ENCODE measurements around the gene HHATL.

The HHATL gene

GRCh38 chr3:42702066-42702951 lies at the start of gene HHATL:
Gene HHATL (minus strand): TSS chr3:42702798. CDS start chr3:42700826, 1,972 bp downstream.
- DNase-seq, result no peak

- no peak for DNase-seq
Measured at GRCh38 chr3:42751609-42752008, 49.0 kb upstream of the HHATL start.

GRCh38 chr3:42750834-42751233 lies 48.2 kb upstream of the HHATL start:
- no peak for DNase-seq

GRCh38 chr3:42749753-42750231 lies 47.2 kb upstream of the HHATL start:
- DNase-seq, result no peak

GRCh38 chr3:42749025-42749752 lies 46.6 kb upstream of the HHATL start:
- no peak for DNase-seq

GRCh38 chr3:42747581-42747980 lies 45.0 kb upstream of the HHATL start:
- no peak for DNase-seq

- no peak for DNase-seq
Measured at GRCh38 chr3:42746455-42747450, 44.2 kb upstream of the HHATL start.

- no peak for DNase-seq
Measured at GRCh38 chr3:42745776-42746454, 43.3 kb upstream of the HHATL start.

- DNase-seq, result no peak
Measured at GRCh38 chr3:42745291-42745745, 42.7 kb upstream of the HHATL start.

GRCh38 chr3:42743204-42743995 lies 40.8 kb upstream of the HHATL start:
- no peak for DNase-seq

GRCh38 chr3:42742688-42743087 lies 40.1 kb upstream of the HHATL start:
- DNase-seq, result no peak

- DNase-seq, result no peak
Measured at GRCh38 chr3:42742259-42742658, 39.7 kb upstream of the HHATL start.

GRCh38 chr3:42741796-42742195 lies 39.2 kb upstream of the HHATL start:
- no peak for DNase-seq

- no peak for DNase-seq
Measured at GRCh38 chr3:42739401-42740158, 37.0 kb upstream of the HHATL start.

GRCh38 chr3:42736531-42736930 lies 33.9 kb upstream of the HHATL start:
- DNase-seq, result no peak

- DNase-seq, result no peak
Measured at GRCh38 chr3:42736081-42736480, 33.5 kb upstream of the HHATL start.

- DNase-seq, result no peak
Measured at GRCh38 chr3:42735615-42736014, 33.0 kb upstream of the HHATL start.

- DNase-seq, result no peak
Measured at GRCh38 chr3:42735019-42735418, 32.4 kb upstream of the HHATL start.

GRCh38 chr3:42734263-42734860 lies 31.8 kb upstream of the HHATL start:
- DNase-seq, result no peak

Data from NCI-H2081 treated with DMSO at 0.1 percent for 48 hours (cell line).